ENCODE results near the gene MED10. TPM values are rescaled to one million over a fixed set of nuclear protein-coding genes. Genes with fewer than 3 reads are reported as not detected.
A peak's percentile ranks its signal among the peaks of the same experiment; 100 is the strongest.

Gene MED10
- total RNA-seq, 2 experiments from 2014 or later, result 50.5 to 56.7 TPM

- no peak for ATAC-seq (ENCODE audit: low read depth)
- no peaks in the 10 kb centered on the region for H3K4me1 Mint-ChIP-seq
- H3K36me3 Mint-ChIP-seq, result no peaks in the 10 kb centered on the region
Measured at GRCh38 chr5:6395102-6395445, 16.7 kb upstream of the MED10 start.

GRCh38 chr5:6394429-6395101 lies 16.2 kb upstream of the MED10 start:
- no peak for ATAC-seq (ENCODE audit: low read depth)
- no peaks in the 10 kb centered on the region for H3K4me1 Mint-ChIP-seq

More at GRCh38 chr5:6395102-6395445, 16.7 kb upstream of the MED10 start:
- peaks cover 4% of the 10 kb centered on the region for H3K9me3 Mint-ChIP-seq
- POLR2A ChIA-PET, result no interaction called here
- no peak overlapping the region for H3K4me3 Mint-ChIP-seq
- H3K27me3 Mint-ChIP-seq, result peaks cover 7% of the 10 kb centered on the region
- DNase-seq, result no peak
- H3K27ac Mint-ChIP-seq, result no peak overlapping the region

GRCh38 chr5:6393596-6394194 lies 15.3 kb upstream of the MED10 start:
- Mint-ChIP-seq H3K4me1 (no peaks in the 10 kb centered on the region), H3K27me3 (peaks cover 7% of the 10 kb centered on the region), H3K27ac (no peak overlapping the region), H3K36me3 (no peaks in the 10 kb centered on the region), H3K4me3 (no peak overlapping the region), H3K9me3 (peaks cover 4% of the 10 kb centered on the region)
- ATAC-seq (ENCODE audit: low read depth) (no peak), DNase-seq (no peak)
- POLR2A ChIA-PET, result no interaction called here

More at GRCh38 chr5:6394429-6395101, 16.2 kb upstream of the MED10 start:
- Mint-ChIP-seq H3K4me3 (no peak overlapping the region), H3K36me3 (no peaks in the 10 kb centered on the region), H3K27ac (no peak overlapping the region), H3K27me3 (peaks cover 7% of the 10 kb centered on the region), H3K9me3 (peaks cover 4% of the 10 kb centered on the region)
- POLR2A ChIA-PET, result no interaction called here
- DNase-seq, result no peak

GRCh38 chr5:6392561-6392960 lies 14.2 kb upstream of the MED10 start:
- DNase-seq (no peak), ATAC-seq (ENCODE audit: low read depth) (no peak)
- POLR2A ChIA-PET, result no interaction called here
- Mint-ChIP-seq H3K27me3 (peaks cover 7% of the 10 kb centered on the region), H3K4me1 (no peaks in the 10 kb centered on the region), H3K27ac (no peak overlapping the region), H3K4me3 (no peak overlapping the region), H3K9me3 (peaks cover 4% of the 10 kb centered on the region), H3K36me3 (no peaks in the 10 kb centered on the region)

DNA sequence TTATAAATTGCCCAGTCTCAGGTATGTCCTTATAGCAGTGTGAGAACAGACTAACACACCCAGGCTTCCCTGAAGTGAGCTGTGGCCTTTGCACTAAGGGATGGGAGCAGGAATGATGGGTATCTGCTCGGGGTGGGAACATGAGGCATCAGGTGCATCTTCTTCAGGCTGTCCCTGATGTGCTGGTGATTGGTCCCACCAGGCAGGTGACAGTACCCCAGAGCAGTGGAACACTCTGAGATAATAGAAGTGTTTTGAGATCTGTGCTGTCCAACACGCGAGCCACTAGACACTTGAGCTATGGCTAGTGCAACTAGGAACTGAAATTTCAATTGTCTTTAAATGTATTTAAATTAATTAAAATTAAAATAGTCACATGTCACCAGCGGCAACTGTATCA lies 12.8 kb upstream of the MED10 start:
- Mint-ChIP-seq H3K27ac (no peak overlapping the region), H3K4me1 (no peaks in the 10 kb centered on the region), H3K9me3 (peaks cover 4% of the 10 kb centered on the region), H3K27me3 (peaks cover 8% of the 10 kb centered on the region), H3K36me3 (no peaks in the 10 kb centered on the region), H3K4me3 (no peak overlapping the region)
- POLR2A ChIA-PET, result no interaction called here
- DNase-seq, result no peak
- ATAC-seq (ENCODE audit: low read depth), result no peak

- POLR2A ChIA-PET, result no interaction called here
- no peak for DNase-seq
- ATAC-seq (ENCODE audit: low read depth), result no peak
- peaks cover 4% of the 10 kb centered on the region for H3K9me3 Mint-ChIP-seq
- no peak overlapping the region for H3K4me3 Mint-ChIP-seq
- no peaks in the 10 kb centered on the region for H3K4me1 Mint-ChIP-seq
- H3K27me3 Mint-ChIP-seq, result peaks cover 10% of the 10 kb centered on the region
- H3K36me3 Mint-ChIP-seq, result no peaks in the 10 kb centered on the region
- H3K27ac Mint-ChIP-seq, result no peak overlapping the region
Measured at GRCh38 chr5:6389946-6390530, 11.7 kb upstream of the MED10 start.

DNA sequence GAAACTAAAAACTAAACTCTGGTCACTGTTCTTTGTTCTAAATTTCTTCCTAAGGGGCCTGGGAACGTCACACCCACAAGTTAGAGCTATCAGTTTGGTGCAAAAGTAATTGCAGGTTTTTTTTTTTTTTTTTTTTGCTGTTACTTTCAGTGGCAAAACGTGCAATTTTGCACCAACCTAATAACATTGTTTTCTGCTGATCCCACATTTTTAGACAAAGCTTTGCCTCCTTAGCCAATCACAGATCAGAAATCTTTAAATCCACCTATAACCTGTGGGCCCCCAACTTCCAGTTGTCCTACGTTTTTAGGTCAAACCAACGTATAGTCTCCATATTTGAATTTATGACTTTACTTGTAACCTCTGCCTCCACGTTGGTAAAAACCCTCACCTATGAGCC lies 11.1 kb upstream of the MED10 start:
- no peaks in the 10 kb centered on the region for H3K36me3 Mint-ChIP-seq
- peaks cover 4% of the 10 kb centered on the region for H3K9me3 Mint-ChIP-seq
- POLR2A ChIA-PET, result interaction anchor here (1.2 kb wide), 1 partner anchor 11 kb away, joined by 5 read pairs; the partner anchor contains the start of gene MED10
- no peaks in the 10 kb centered on the region for H3K4me1 Mint-ChIP-seq
- H3K27me3 Mint-ChIP-seq, result peaks cover 10% of the 10 kb centered on the region
- no peak overlapping the region for H3K4me3 Mint-ChIP-seq
- no peak for ATAC-seq (ENCODE audit: low read depth)
- DNase-seq, result no peak
- H3K27ac Mint-ChIP-seq, result no peak overlapping the region

- ATAC-seq (ENCODE audit: low read depth), result no peak
- Mint-ChIP-seq H3K36me3 (no peaks in the 10 kb centered on the region), H3K9me3 (peaks cover 3% of the 10 kb centered on the region), H3K4me3 (no peak overlapping the region), H3K27ac (no peak overlapping the region), H3K27me3 (peaks cover 10% of the 10 kb centered on the region), H3K4me1 (no peaks in the 10 kb centered on the region)
- no peak for DNase-seq
- POLR2A ChIA-PET, result no interaction called here
Measured at GRCh38 chr5:6387970-6388369, 9.6 kb upstream of the MED10 start.

DNA sequence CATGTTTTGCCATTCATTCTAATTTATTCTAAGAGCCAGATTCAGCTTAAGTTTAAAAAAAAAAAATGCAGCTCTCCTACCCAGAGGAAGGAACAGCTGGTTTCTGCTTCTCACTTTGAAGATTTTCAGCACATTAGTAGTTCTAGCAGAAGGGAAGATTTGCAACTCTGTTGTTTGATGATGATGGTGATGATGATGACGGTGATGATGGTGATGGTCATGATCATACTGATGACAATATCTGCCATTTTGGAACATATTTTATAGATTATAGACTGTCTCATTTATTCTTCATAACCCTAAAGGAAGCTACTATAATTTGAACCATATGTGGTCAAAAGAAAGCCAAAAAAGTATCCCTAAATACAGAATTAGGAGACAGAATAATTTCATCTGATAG lies 7.9 kb upstream of the MED10 start:
- H3K27ac Mint-ChIP-seq, result no peak overlapping the region
- H3K36me3 Mint-ChIP-seq, result no peaks in the 10 kb centered on the region
- ATAC-seq (ENCODE audit: low read depth), result no peak
- H3K27me3 Mint-ChIP-seq, result peaks cover 12% of the 10 kb centered on the region
- H3K9me3 Mint-ChIP-seq, result peaks cover 3% of the 10 kb centered on the region
- no peak overlapping the region for H3K4me3 Mint-ChIP-seq
- no peak for DNase-seq
- H3K4me1 Mint-ChIP-seq, result no peaks in the 10 kb centered on the region
- POLR2A ChIA-PET, result no interaction called here

DNA sequence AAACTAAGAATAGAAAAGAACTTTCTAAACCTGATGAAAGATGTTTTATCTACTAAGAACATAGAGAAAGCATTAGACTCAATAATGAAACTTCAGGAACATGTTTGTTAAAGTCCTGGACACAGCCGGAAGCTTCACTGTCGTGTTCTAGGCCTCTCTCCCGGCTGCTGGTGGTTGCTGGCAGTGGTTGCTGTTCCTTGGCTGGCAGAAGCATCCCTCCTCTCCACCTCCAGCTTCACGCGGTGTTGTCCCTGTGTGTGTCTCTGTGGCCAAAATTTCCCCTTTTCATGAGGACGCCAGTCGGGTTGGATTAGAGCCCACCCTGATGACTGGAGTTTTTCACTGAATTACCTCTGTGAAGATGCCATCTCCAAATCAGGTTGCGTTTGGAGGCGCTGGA lies 6.5 kb upstream of the MED10 start:
- H3K9me3 Mint-ChIP-seq, result no peaks in the 10 kb centered on the region
- peaks cover 12% of the 10 kb centered on the region for H3K27me3 Mint-ChIP-seq
- no peak overlapping the region for H3K4me3 Mint-ChIP-seq
- H3K27ac Mint-ChIP-seq, result no peak overlapping the region
- no peaks in the 10 kb centered on the region for H3K4me1 Mint-ChIP-seq
- DNase-seq, result no peak
- POLR2A ChIA-PET, result no interaction called here
- no peak for ATAC-seq (ENCODE audit: low read depth)
- H3K36me3 Mint-ChIP-seq, result peaks cover 1% of the 10 kb centered on the region

GRCh38 chr5:6383376-6383775 lies 5.0 kb upstream of the MED10 start:
- Mint-ChIP-seq H3K4me1 (peaks cover 7% of the 10 kb centered on the region), H3K27me3 (peaks cover 12% of the 10 kb centered on the region), H3K36me3 (peaks cover 4% of the 10 kb centered on the region), H3K27ac (no peak overlapping the region), H3K9me3 (no peaks in the 10 kb centered on the region), H3K4me3 (no peak overlapping the region)
- POLR2A ChIA-PET, result no interaction called here
- no peak for DNase-seq
- ATAC-seq (ENCODE audit: low read depth), result no peak

DNA sequence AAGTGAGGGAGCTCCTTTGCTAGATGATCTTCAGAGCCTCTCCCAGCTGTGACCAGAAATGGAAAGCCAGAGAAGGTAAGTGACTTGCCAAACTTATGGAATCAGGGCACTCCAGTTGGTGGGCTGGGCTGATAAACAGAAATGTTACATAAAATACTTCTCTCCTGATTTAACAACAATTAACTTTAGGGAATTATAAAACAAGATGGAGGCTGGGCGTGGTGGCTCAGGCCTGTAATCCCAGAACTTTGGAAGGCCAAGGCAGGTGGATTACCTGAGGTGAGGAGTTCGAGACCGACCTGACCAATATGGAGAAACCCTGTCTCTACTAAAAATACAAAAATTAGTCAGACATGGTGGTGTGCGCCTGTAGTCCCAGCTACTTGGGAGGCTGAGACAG lies 899 bp upstream of the MED10 start:
- H3K4me1 Mint-ChIP-seq, result peaks cover 30% of the 10 kb centered on the region
- no peak for DNase-seq
- POLR2A ChIA-PET, result interaction anchor here (0.9 to 2.3 kb wide), 5 partner anchors 16 to 254 kb away, joined by 3 to 29 read pairs (median 3); partner anchors contain the start of genes NSUN2 and SRD5A1

GRCh38 chr5:6378766-6379103 lies 388 bp upstream of the MED10 start:
- peaks cover 31% of the 10 kb centered on the region for H3K4me1 Mint-ChIP-seq
- H3K27me3 Mint-ChIP-seq, result peaks cover 10% of the 10 kb centered on the region
- POLR2A ChIA-PET, result interaction anchor here (0.7 to 2.3 kb wide), 11 partner anchors 9 to 956 kb away, joined by 3 to 29 read pairs (median 5); partner anchors contain the start of genes ICE1, NSUN2, SRD5A1 and TENT4A
- peak overlapping the region; percentile 97 for H3K27ac Mint-ChIP-seq
- no peaks in the 10 kb centered on the region for H3K9me3 Mint-ChIP-seq
- ATAC-seq (ENCODE audit: low read depth) (peak; percentile 34), DNase-seq (no peak)
- peaks cover 26% of the 10 kb centered on the region for H3K36me3 Mint-ChIP-seq
- H3K4me3 Mint-ChIP-seq, result peak overlapping the region; percentile 98

More for the DNA sequence above, 899 bp upstream of the MED10 start:
- Mint-ChIP-seq H3K27me3 (peaks cover 10% of the 10 kb centered on the region), H3K27ac (peak overlapping the region; percentile 97), H3K9me3 (no peaks in the 10 kb centered on the region), H3K4me3 (peak overlapping the region; percentile 98), H3K36me3 (peaks cover 25% of the 10 kb centered on the region)
- no peak for ATAC-seq (ENCODE audit: low read depth)

DNA sequence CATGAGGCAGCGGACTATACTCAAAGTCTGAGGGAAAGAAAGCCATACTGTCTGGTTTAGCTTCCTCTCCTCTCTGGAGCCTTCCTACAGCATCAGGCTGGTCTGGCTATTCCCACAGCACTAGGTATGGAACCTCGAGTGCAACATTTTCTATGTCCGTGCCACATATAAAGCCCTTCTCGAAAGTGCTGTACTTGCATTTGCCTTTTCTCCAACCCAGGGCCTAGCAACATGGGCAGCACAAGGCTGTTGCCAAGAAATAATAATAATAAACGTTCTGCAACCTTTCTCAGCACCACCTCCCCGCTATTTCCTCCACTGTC lies 804 bp downstream of the MED10 start:
- H3K27ac Mint-ChIP-seq, result peak overlapping the region; percentile 97
- peaks cover 32% of the 10 kb centered on the region for H3K4me1 Mint-ChIP-seq
- DNase-seq (no peak), ATAC-seq (ENCODE audit: low read depth) (no peak)
- H3K4me3 Mint-ChIP-seq, result peak overlapping the region; percentile 98
- H3K9me3 Mint-ChIP-seq, result no peaks in the 10 kb centered on the region
- H3K27me3 Mint-ChIP-seq, result peaks cover 7% of the 10 kb centered on the region
- peaks cover 35% of the 10 kb centered on the region for H3K36me3 Mint-ChIP-seq
- POLR2A ChIA-PET, result interaction anchor here (0.8 to 2.3 kb wide), 3 partner anchors 17 to 19 kb away, joined by 3 to 29 read pairs (median 3); no protein-coding TSS in a partner anchor

All from activated naive CD8-positive, alpha-beta T cell treated with anti-CD3 and anti-CD28 coated beads, Interleukin-2, amount 10 ng/mL, durations not matched to agents 7 days and 5 days (primary cell).